ENCODE data around the gene COL16A1. TPM values are rescaled to one million over a fixed set of nuclear protein-coding genes. Genes with fewer than 3 reads are reported as not detected.
A peak's percentile ranks its signal among the peaks of the same experiment; 100 is the strongest.

COL16A1 gene
- total and polyA plus RNA-seq, 7 donors = 4.6 to 271 (median 43.1) TPM

DNA sequence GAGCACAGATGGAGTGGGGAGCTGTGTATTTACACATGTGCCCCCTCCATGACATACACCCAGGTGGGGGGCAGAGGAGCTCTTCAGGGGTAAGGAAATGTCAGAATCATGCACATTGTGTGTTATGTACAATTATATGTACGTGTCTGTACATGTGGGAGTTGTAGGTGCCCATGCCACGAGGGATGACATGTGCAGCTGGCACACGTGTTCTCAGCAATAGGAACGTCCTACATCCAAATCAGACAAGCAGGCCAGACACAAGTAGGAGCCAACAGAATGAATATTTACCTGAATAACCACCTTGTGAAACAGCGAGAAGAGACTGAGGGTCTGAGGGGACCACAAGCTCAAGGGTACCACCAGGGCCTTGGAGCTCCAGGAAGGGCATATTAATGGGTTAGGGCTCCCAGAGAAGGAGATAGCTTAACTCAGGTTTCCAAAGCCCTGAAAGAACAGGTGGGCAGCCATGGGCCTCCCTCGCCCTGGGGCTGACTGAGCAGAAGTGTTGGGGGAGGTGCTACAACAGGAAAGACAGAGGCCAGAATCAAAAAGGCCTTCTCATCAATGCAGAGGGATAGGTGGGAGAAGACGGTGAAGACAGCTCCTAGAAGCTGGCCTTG lies 3.2 kb downstream of the COL16A1 start:
- intact Hi-C loops (cut with DNase I) = loop anchor here (2.0 to 5.0 kb wide), 2 partner anchors 14 to 118 kb away; no protein-coding TSS in a partner anchor
- peaks cover 0 to 43% (median 15%) of the 10 kb centered on the region in 4 donors for H3K36me3 ChIP-seq
- DNase-seq = no peak
- no peaks in the 10 kb centered on the region for H3K9me3 ChIP-seq
- peak overlapping the region; percentile 82 to 92 (median 90) for H3K27ac ChIP-seq
- 76 to 77% methylated on average over 7 of the region's 7 CpGs for WGBS, 2 donors
- H3K4me1 ChIP-seq = peaks cover 0 to 92% (median 80%) of the 10 kb centered on the region in 4 donors
- no peak for TF ChIP-seq POLR2AphosphoS5 (IDR thresholded peaks at IDR 0.05)
- TF ChIP-seq, protein P1, sequence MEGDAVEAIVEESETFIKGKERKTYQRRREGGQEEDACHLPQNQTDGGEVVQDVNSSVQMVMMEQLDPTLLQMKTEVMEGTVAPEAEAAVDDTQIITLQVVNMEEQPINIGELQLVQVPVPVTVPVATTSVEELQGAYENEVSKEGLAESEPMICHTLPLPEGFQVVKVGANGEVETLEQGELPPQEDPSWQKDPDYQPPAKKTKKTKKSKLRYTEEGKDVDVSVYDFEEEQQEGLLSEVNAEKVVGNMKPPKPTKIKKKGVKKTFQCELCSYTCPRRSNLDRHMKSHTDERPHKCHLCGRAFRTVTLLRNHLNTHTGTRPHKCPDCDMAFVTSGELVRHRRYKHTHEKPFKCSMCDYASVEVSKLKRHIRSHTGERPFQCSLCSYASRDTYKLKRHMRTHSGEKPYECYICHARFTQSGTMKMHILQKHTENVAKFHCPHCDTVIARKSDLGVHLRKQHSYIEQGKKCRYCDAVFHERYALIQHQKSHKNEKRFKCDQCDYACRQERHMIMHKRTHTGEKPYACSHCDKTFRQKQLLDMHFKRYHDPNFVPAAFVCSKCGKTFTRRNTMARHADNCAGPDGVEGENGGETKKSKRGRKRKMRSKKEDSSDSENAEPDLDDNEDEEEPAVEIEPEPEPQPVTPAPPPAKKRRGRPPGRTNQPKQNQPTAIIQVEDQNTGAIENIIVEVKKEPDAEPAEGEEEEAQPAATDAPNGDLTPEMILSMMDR (IDR thresholded peaks at IDR 0.05) = no peak
- TF ChIP-seq POLR2A (IDR thresholded peaks at IDR 0.05) = no peak
- no peak for TF ChIP-seq EP300 (IDR thresholded peaks at IDR 0.05)
- H3K4me3 ChIP-seq = no peak overlapping the region
- no peaks in the 10 kb centered on the region for H3K27me3 ChIP-seq

DNA sequence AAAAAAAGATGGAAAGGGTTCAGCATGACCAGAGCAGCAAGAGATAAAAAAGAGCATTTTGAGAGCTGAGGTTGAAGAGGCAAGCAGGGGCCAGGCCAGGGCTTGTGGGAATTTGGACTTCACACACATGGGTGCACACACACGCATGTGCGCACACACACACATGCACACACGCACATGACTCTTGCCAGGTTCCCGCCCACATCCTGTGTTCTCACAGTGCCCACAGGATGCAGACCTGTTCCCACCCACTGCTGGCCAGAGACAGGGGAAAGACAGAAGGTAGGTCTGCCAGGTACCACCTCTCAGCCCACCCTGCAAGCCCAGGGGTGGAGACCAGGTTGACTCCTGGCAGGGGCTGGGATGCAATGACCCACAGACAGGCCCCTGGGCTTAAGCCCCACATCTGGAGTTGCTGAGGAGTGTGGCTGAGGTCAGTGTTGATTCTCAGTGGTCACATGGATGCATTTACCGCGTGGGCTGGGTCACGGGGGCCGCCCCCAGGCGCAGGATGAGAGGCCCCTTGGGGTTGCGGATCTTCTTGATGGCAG lies 4.4 kb downstream of the COL16A1 start:
- no peak overlapping the region for H3K4me3 ChIP-seq
- TF ChIP-seq EP300 (IDR thresholded peaks at IDR 0.05) = no peak
- TF ChIP-seq POLR2A (IDR thresholded peaks at IDR 0.05) = no peak
- TF ChIP-seq, protein P1 (IDR thresholded peaks at IDR 0.05) = no peak
- TF ChIP-seq POLR2AphosphoS5 (IDR thresholded peaks at IDR 0.05) = no peak
- peak overlapping the region; percentile 82 to 92 (median 90) for H3K27ac ChIP-seq
- no peaks in the 10 kb centered on the region for H3K27me3 ChIP-seq
- peaks cover 0 to 84% (median 73%) of the 10 kb centered on the region in 4 donors for H3K4me1 ChIP-seq
- no peaks in the 10 kb centered on the region for H3K9me3 ChIP-seq
- H3K36me3 ChIP-seq = peaks cover 0 to 54% (median 18%) of the 10 kb centered on the region in 4 donors
- WGBS, 2 donors = 77 to 86% methylated on average over 10 of the region's 10 CpGs
- no peak for DNase-seq
- intact Hi-C loops (cut with DNase I) = no loop called here

DNA sequence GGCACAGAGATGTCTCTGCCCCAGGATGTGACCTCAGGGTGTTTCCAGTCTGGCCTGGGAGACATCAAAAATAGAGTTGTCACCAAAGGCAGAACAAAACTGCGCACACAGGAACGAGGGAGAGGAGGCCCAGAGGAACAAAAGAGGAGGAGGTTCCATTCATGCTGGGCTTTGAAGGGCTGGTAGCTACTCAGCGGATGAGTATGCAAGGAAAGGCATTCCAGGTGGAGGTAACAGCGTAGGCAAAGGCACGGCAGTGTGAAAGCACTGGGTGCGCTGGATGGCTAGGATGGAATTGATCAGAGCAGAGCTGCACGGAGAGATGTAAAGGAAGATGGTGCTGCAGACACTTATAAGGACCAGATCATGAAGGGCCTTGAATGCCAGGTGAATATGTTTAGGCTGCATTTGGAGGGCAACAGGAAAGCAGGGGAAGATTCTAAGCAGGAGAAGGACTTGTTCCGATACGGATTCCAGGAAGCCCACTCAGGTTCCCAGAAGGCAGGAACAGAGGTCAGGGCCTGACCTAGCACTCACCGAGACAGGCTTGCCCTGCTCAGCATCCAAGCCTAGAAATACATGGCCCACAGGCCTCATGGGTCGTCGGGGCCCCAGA lies 6.3 kb downstream of the COL16A1 start:
- H3K27ac ChIP-seq = peak overlapping the region in 3 of 4 donors; percentile 89 to 92 (median 91)
- H3K9me3 ChIP-seq = no peaks in the 10 kb centered on the region
- intact Hi-C loops (cut with DNase I) = no loop called here
- DNase-seq = no peak
- no peaks in the 10 kb centered on the region for H3K27me3 ChIP-seq
- TF ChIP-seq, protein P1 (IDR thresholded peaks at IDR 0.05) = no peak
- TF ChIP-seq POLR2A (IDR thresholded peaks at IDR 0.05) (no peak), EP300 (IDR thresholded peaks at IDR 0.05) (no peak), POLR2AphosphoS5 (IDR thresholded peaks at IDR 0.05) (no peak)
- 90 to 93% methylated on average over 12 of the region's 12 CpGs for WGBS, 2 donors
- H3K36me3 ChIP-seq = peaks cover 0 to 62% (median 21%) of the 10 kb centered on the region in 4 donors
- no peak overlapping the region for H3K4me3 ChIP-seq
- peaks cover 0 to 65% (median 55%) of the 10 kb centered on the region in 4 donors for H3K4me1 ChIP-seq

DNA sequence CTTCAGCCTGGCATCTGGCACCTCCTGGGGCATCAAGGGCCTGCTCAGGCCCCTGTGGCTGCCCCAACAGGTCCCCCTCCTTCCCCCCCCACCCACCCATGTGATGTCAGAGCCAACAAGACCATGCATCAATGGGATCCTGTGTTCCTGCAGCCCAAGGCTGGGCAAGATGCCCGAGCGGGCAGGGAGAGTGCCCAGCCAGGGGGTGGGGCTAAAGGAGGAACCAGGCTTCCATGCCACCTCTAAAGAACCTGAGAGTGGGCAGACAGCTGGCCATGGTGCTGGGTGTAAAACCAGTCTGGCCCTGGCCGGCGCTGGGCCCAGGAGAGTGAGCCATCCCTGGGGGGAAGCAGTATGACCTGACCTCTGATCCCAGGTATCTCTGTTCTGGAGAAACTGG lies 7.6 kb downstream of the COL16A1 start:
- peak; percentile 83 for DNase-seq
- Histone ChIP-seq H3K9me3 (no peaks in the 10 kb centered on the region), H3K4me1 (peaks cover 0 to 52% (median 42%) of the 10 kb centered on the region in 4 donors), H3K27me3 (no peaks in the 10 kb centered on the region), H3K36me3 (peaks cover 0 to 68% (median 24%) of the 10 kb centered on the region in 4 donors), H3K4me3 (no peak overlapping the region), H3K27ac (peak overlapping the region in 3 of 4 donors; percentile 47 to 89 (median 69))
- 27 to 76% methylated on average over 4 of the region's 4 CpGs for WGBS, 2 donors
- intact Hi-C loops (cut with DNase I) = no loop called here
- TF ChIP-seq, protein P1 (IDR thresholded peaks at IDR 0.05) = no peak
- TF ChIP-seq EP300 (IDR thresholded peaks at IDR 0.05) = no peak
- no peak for TF ChIP-seq POLR2AphosphoS5 (IDR thresholded peaks at IDR 0.05)
- TF ChIP-seq POLR2A (IDR thresholded peaks at IDR 0.05) = no peak

Data from sigmoid colon (tissue), 7 donors.